ENCODE measurements around the gene ABTB2. TPM values are rescaled to one million over a fixed set of nuclear protein-coding genes. Genes with fewer than 3 reads are reported as not detected.

ABTB2 gene
- total RNA-seq, 1 experiment from 2014 or later = not detected

DNA sequence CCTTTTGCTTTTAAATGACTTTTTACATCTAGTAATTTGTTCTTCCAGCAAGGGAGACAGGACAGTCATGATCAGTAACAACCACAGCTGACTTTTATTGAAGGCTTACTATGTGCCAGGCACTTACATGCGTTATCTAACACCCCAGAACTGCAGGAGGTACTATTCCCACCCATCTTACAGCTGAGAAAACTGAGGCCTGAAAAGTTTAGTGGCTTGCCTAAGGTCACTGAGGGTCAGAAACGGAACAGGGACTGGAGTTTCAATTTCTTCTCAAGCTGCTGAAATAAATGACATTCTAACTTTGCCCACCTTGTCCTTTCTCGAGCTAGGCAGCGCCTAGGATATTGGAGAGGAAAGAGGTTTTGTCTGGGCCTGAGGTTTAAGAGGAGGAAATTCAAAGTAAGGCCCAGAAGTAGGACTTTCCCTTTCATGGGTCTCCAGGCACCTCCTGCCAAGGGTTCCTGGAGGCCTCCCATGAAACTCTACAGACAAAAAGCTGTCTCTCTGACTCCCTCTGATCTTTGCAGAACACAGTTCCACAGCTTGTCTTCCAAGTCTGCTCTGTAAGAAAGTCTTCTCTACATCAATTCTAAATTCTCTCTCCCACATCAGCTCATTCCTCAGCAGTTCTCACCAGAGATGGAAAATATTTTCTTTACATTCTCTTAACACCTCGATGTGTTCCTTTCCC, 150.2 kb downstream of the ABTB2 start:
- no peak for DNase-seq
- H3K9ac ChIP-seq (ENCODE audit: low read length) = no peak overlapping the region
- H3K4me2 ChIP-seq (ENCODE audit: low read depth, low read length, poor library complexity, severe bottlenecking) = no peak overlapping the region

DNA sequence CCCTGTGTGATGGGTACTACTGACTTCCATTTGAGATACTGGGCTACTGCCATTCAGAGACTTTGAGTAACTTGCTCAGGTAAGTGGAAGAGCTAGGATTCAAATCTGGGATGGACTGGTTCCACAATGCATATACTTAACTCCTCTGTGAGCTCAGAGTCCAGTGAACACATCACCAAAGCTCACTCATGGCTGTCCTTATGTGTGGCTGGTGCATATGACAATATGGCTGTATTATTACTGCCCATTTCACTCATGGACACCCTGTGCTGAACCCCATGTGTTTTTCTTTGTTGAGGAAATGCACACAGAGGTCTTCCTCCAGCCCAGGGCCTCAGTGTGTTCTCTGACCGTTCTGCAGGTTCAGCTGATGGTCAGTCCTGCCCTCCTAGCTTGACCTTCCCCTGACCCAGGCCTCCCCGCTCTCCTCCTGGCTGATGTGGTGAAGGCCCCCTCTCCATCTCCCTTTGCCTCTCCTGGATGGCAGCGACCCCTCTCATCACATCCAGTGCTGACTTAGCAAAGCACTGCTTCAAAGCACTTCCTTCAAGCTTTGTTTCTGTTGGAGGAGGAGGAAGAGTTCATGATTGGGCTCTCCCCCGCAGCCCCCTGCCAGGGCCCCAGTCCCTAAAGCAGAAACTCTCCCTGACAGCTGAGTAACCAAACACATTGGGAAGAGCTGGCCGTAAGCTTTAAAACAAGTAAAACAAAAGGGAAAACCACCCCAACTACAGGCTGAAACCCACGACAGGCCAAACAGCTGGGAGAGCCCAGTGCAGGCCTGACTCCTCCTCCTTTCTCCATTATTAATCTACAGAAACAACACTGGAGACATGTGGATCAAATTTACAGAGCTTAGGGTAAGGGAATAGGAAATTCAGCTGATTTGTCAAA, 151.2 kb downstream of the ABTB2 start:
- Histone ChIP-seq H3K9me2 (replicated peaks; ENCODE audit: insufficient read depth, low read length) (no peaks in the 10 kb centered on the region), H3K27me3 (ENCODE audit: low read length) (no peaks in the 10 kb centered on the region), H3K4me1 (ENCODE audit: low read length) (no peaks in the 10 kb centered on the region; the same call in 1 of the 2 replicates), H3K4me2 (ENCODE audit: low read depth, low read length, poor library complexity, severe bottlenecking) (no peak overlapping the region), H3K9me3 (ENCODE audit: low read length) (no peaks in the 10 kb centered on the region), H3K9ac (ENCODE audit: low read length) (no peak overlapping the region), H4K20me1 (ENCODE audit: insufficient read depth, low read depth, low read length) (no peaks in the 10 kb centered on the region), H3K79me2 (ENCODE audit: low read length) (no peaks in the 10 kb centered on the region), H2AFZ (ENCODE audit: low read length) (no peak overlapping the region), H3K4me3 (ENCODE audit: low read length) (no peak overlapping the region), H3K27ac (ENCODE audit: low read length) (no peak overlapping the region), H3K36me3 (ENCODE audit: insufficient read depth, low read length) (no peaks in the 10 kb centered on the region)
- DNase-seq = no peak

More for the DNA sequence above, 150.2 kb downstream of the ABTB2 start:
- no peaks in the 10 kb centered on the region for H3K79me2 ChIP-seq (ENCODE audit: low read length)
- no peaks in the 10 kb centered on the region; the same call in 1 of the 2 replicates for H3K4me1 ChIP-seq (ENCODE audit: low read length)
- H3K9me2 ChIP-seq (replicated peaks; ENCODE audit: insufficient read depth, low read length) = no peaks in the 10 kb centered on the region
- no peak overlapping the region for H3K27ac ChIP-seq (ENCODE audit: low read length)
- no peaks in the 10 kb centered on the region for H4K20me1 ChIP-seq (ENCODE audit: insufficient read depth, low read depth, low read length)
- H2AFZ ChIP-seq (ENCODE audit: low read length) = no peak overlapping the region
- H3K4me3 ChIP-seq (ENCODE audit: low read length) = no peak overlapping the region
- no peaks in the 10 kb centered on the region for H3K36me3 ChIP-seq (ENCODE audit: insufficient read depth, low read length)
- H3K27me3 ChIP-seq (ENCODE audit: low read length) = no peaks in the 10 kb centered on the region
- H3K9me3 ChIP-seq (ENCODE audit: low read length) = no peaks in the 10 kb centered on the region

DNA sequence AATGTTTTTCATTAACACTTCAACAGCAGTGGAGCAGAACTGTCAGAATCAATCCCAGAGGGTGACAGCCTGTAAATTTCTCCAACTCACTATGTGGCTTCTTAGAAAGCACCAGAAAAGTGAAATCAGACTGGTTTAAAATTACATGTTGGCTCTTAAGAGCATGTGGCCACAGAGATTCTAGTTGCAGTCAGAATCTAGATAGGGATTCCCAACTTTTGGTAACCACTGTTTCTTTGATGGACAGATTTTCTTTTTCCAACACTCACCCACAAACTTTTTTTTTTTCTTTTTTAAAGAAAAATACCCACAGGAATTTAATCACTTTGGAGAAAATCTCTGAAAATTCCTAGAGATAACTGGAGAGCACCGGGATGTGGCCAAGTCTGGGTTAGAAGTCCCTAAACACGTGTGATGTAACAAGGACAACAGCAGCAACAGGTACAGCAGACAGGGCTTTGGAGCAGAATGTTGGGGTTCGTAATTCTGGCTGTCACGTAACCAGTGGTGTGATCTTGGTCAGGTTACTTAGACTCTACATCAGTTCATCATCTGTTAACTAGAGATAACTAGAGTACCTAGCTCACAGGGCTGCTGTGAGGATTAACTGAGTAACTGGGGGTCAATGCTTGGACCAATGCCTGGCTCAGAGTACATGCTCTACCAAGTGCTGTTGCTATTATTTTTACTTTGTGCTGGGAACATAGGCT, 152.3 kb downstream of the ABTB2 start:
- Histone ChIP-seq H3K4me3 (ENCODE audit: low read length) (no peak overlapping the region), H3K27ac (ENCODE audit: low read length) (no peak overlapping the region), H2AFZ (ENCODE audit: low read length) (no peak overlapping the region), H3K9me2 (replicated peaks; ENCODE audit: insufficient read depth, low read length) (no peaks in the 10 kb centered on the region), H3K4me2 (ENCODE audit: low read depth, low read length, poor library complexity, severe bottlenecking) (no peak overlapping the region), H4K20me1 (ENCODE audit: insufficient read depth, low read depth, low read length) (no peaks in the 10 kb centered on the region), H3K36me3 (ENCODE audit: insufficient read depth, low read length) (no peaks in the 10 kb centered on the region), H3K9ac (ENCODE audit: low read length) (no peak overlapping the region), H3K79me2 (ENCODE audit: low read length) (no peaks in the 10 kb centered on the region), H3K27me3 (ENCODE audit: low read length) (no peaks in the 10 kb centered on the region), H3K4me1 (ENCODE audit: low read length) (no peaks in the 10 kb centered on the region; the same call in 1 of the 2 replicates), H3K9me3 (ENCODE audit: low read length) (no peaks in the 10 kb centered on the region)
- DNase-seq = no peak

DNA sequence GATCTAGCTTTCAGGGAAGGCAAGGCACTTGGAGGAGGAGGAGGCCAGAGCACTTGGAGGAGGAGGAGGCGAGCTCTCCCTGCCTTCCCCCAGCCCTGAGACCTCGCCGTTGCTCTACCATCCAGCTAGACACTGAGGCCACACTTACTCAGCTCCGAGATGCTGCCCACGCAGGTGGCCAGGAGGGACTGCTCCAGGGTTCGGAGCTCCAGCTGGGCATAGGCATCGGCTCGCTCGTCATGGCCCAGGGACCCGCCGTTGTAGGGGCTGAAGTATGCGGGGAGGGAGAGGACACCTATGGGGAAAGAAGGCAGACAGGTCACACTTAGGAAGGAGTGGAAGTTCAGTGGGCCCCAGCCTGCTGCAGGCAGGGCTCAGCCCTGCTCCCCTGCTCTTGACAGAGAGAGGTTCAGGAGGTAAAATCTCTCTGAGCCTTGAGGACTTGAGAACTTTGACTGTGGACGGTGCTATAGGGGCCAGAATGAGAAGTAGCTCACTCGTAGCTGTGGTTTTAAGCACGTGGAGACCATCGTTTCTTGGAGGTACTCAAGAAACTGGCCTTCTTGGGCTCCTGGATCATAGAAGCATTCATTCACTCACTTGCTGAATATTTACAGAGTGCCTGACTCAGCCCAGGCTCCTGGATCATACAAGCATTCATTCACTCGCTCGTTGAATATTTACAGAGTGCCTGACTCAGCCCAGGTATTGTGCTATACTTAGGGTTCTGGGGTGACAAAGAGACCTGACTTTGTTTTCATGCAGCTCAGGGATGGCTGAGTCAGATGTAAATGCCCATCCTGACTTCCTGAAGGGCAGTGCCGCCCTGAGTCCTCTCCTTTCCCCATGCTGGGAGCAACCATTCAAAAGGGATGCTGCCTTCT, 153.2 kb downstream of the ABTB2 start:
- no peak for DNase-seq
- Histone ChIP-seq H3K4me3 (ENCODE audit: low read length) (no peak overlapping the region), H3K27me3 (ENCODE audit: low read length) (no peaks in the 10 kb centered on the region), H3K9me3 (ENCODE audit: low read length) (no peaks in the 10 kb centered on the region), H3K4me1 (ENCODE audit: low read length) (no peaks in the 10 kb centered on the region; the same call in 1 of the 2 replicates), H3K27ac (ENCODE audit: low read length) (no peak overlapping the region), H3K9me2 (replicated peaks; ENCODE audit: insufficient read depth, low read length) (no peaks in the 10 kb centered on the region), H4K20me1 (ENCODE audit: insufficient read depth, low read depth, low read length) (no peaks in the 10 kb centered on the region), H3K4me2 (ENCODE audit: low read depth, low read length, poor library complexity, severe bottlenecking) (no peak overlapping the region), H3K9ac (ENCODE audit: low read length) (no peak overlapping the region), H3K79me2 (ENCODE audit: low read length) (no peaks in the 10 kb centered on the region), H2AFZ (ENCODE audit: low read length) (no peak overlapping the region), H3K36me3 (ENCODE audit: insufficient read depth, low read length) (no peaks in the 10 kb centered on the region)

DNA sequence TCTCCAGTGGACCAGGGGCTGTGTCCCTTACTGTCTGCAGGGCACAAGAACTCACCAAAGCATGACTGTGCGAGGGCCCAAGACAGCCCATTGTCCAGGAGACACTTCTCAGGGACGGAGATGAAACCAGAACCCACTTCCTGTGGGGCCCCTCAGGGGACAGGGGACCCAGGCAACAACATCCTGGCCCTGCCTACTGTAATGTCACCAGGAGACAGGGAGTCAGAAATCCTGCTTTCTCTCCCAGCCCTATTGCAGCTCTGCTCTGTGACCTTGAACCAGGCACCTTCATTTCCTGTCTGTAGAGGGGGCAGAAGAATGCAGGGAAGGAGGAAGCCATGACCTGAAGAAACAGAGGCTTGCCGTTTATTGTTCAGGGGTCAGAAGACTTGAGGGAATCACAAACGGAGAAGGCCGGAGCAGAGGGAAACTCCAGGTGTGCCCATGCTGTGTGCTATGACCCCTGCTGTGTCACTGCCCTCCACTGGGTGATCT, 154.4 kb downstream of the ABTB2 start:
- H3K4me3 ChIP-seq (ENCODE audit: low read length) = no peak overlapping the region
- H3K9ac ChIP-seq (ENCODE audit: low read length) = no peak overlapping the region
- H3K9me2 ChIP-seq (replicated peaks; ENCODE audit: insufficient read depth, low read length) = no peaks in the 10 kb centered on the region
- no peak overlapping the region for H3K27ac ChIP-seq (ENCODE audit: low read length)
- no peaks in the 10 kb centered on the region for H3K27me3 ChIP-seq (ENCODE audit: low read length)
- no peaks in the 10 kb centered on the region; the same call in 1 of the 2 replicates for H3K4me1 ChIP-seq (ENCODE audit: low read length)
- no peak overlapping the region for H3K4me2 ChIP-seq (ENCODE audit: low read depth, low read length, poor library complexity, severe bottlenecking)
- no peaks in the 10 kb centered on the region for H3K9me3 ChIP-seq (ENCODE audit: low read length)
- H2AFZ ChIP-seq (ENCODE audit: low read length) = no peak overlapping the region
- no peaks in the 10 kb centered on the region for H3K36me3 ChIP-seq (ENCODE audit: insufficient read depth, low read length)
- DNase-seq = peak; percentile 43
- H3K79me2 ChIP-seq (ENCODE audit: low read length) = no peaks in the 10 kb centered on the region
- H4K20me1 ChIP-seq (ENCODE audit: insufficient read depth, low read depth, low read length) = no peaks in the 10 kb centered on the region

DNA sequence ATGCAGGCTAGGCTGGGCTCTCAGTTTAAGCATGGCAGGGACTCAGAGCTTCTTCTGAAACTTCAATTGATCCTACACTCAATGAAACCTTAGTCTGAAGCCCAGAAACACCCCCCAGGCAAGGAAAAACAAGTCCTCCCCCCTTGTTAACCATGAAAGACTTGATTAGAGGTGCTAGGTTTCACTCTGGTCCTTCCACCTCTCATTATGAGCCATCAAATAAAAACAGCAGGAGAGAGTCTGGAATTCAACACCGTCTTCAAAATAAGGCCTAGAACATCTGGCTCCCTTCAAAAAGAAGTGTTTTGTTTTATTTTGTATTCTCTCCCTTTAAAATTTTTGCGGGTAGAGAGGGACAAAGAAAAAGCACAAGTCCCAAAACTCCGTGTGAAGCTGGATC, 156.7 kb downstream of the ABTB2 start:
- Histone ChIP-seq H2AFZ (ENCODE audit: low read length) (no peak overlapping the region), H4K20me1 (ENCODE audit: insufficient read depth, low read depth, low read length) (no peaks in the 10 kb centered on the region), H3K79me2 (ENCODE audit: low read length) (no peaks in the 10 kb centered on the region), H3K36me3 (ENCODE audit: insufficient read depth, low read length) (no peaks in the 10 kb centered on the region), H3K27ac (ENCODE audit: low read length) (no peak overlapping the region), H3K4me2 (ENCODE audit: low read depth, low read length, poor library complexity, severe bottlenecking) (no peak overlapping the region), H3K4me1 (ENCODE audit: low read length) (no peaks in the 10 kb centered on the region; the same call in 1 of the 2 replicates), H3K9me3 (ENCODE audit: low read length) (no peaks in the 10 kb centered on the region), H3K9ac (ENCODE audit: low read length) (no peak overlapping the region), H3K9me2 (replicated peaks; ENCODE audit: insufficient read depth, low read length) (no peaks in the 10 kb centered on the region), H3K27me3 (ENCODE audit: low read length) (no peaks in the 10 kb centered on the region), H3K4me3 (ENCODE audit: low read length) (no peak overlapping the region)
- no peak for DNase-seq

DNA sequence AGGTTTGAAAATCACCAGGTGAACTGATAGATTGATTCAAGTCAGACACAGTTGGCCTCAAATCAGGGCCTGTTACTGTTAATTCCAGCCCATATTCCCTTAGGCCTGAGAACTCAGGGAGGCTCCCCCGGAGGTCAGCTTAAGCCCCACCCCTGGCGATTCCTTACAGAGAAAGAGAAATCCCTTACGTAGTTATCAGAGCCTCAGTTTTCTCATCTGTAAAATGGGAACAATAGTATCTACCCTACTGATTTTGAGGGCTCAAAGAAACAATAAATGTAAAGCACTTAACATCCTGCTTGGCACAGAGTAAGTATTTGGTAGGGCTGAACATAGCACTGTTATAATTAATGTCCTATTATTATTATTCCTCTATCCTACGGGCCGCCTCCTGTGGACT, 158.3 kb downstream of the ABTB2 start:
- Histone ChIP-seq H3K4me2 (ENCODE audit: low read depth, low read length, poor library complexity, severe bottlenecking) (no peak overlapping the region), H3K4me3 (ENCODE audit: low read length) (no peak overlapping the region), H3K4me1 (ENCODE audit: low read length) (no peaks in the 10 kb centered on the region; the same call in 1 of the 2 replicates), H3K79me2 (ENCODE audit: low read length) (no peaks in the 10 kb centered on the region), H4K20me1 (ENCODE audit: insufficient read depth, low read depth, low read length) (no peaks in the 10 kb centered on the region), H3K36me3 (ENCODE audit: insufficient read depth, low read length) (no peaks in the 10 kb centered on the region), H3K27ac (ENCODE audit: low read length) (no peak overlapping the region), H3K9ac (ENCODE audit: low read length) (no peak overlapping the region), H2AFZ (ENCODE audit: low read length) (no peak overlapping the region), H3K27me3 (ENCODE audit: low read length) (no peaks in the 10 kb centered on the region), H3K9me2 (replicated peaks; ENCODE audit: insufficient read depth, low read length) (no peaks in the 10 kb centered on the region), H3K9me3 (ENCODE audit: low read length) (no peaks in the 10 kb centered on the region)
- no peak for DNase-seq
